Uterus (tissue), 4 donors: Measurements from ENCODE around the gene CRYZL1. TPM values are rescaled to one million over a fixed set of nuclear protein-coding genes. Genes with fewer than 3 reads are reported as not detected.
"Not testable (repeated sequence)": the region's sequence is repeated elsewhere in the genome, so short reads cannot be mapped to it uniquely, and the experiment has no call there.

Experiments used
- DNase-seq, 2 donors: peaks; one replicate each; pipeline ENCODE4 v3.0.0-alpha.2; 2019 to 2020
- H3K27ac ChIP-seq, 2 donors: fragments of 200-600 bp; sonication (generic); 1 replicate in 1 of 2; 2 replicates in 1 of 2; pipeline ENCODE4 v1.5.1; 2016 to 2018
- H3K27me3 ChIP-seq, 2 donors: fragments of 200-600 bp; sonication (generic); one replicate each; pipeline ENCODE4 v1.5.1; 2018 to 2019; ENCODE audit warnings: control low read depth in 1 of 2
- H3K36me3 ChIP-seq, 2 donors: fragments of 200-600 bp; sonication (generic); one replicate each; pipeline ENCODE4 v1.5.1; 2019; ENCODE audit warnings: control low read depth in 1 of 2
- H3K4me1 ChIP-seq, 2 donors: fragments of 200-600 bp; sonication (generic); one replicate each; pipeline ENCODE4 v1.5.1; 2018 to 2019; ENCODE audit warnings: control low read depth in 1 of 2
- H3K4me3 ChIP-seq, 2 donors: fragments of 200-600 bp; sonication (generic); 1 replicate in 1 of 2; 2 replicates in 1 of 2; pipeline ENCODE4 v1.5.1; 2018 to 2019; ENCODE audit warnings: mild to moderate bottlenecking in 1 of 2
- H3K9me3 ChIP-seq, 2 donors: fragments of 200-600 bp; sonication (generic); one replicate each; pipeline ENCODE4 v1.5.1; 2019; ENCODE audit warnings: control low read depth in 1 of 2
- CTCF ChIP-seq, 4 experiments: fragments of 200-600 bp in 2 of 4; fragments of 450-650 bp in 2 of 4; sonication (generic) in 2 of 4; IDR thresholded peaks; one replicate each; pipeline ENCODE4 v1.5.1; 2016 to 2019; ENCODE audit warnings: antibody characterized with exemption in 4 of 4, mild to moderate bottlenecking in 2 of 4, moderate library complexity in 1 of 4
- POLR2A ChIP-seq, 2 donors: fragments of 450-650 bp; IDR thresholded peaks; one replicate each; pipeline ENCODE4 v1.6.1; 2016; ENCODE audit warnings: antibody characterized with exemption in 2 of 2, mild to moderate bottlenecking in 1 of 2, moderate library complexity in 1 of 2
- intact Hi-C: fragments of 100-400 bp; cut with DNase I; formaldehyde crosslinking; loops from one replicate; pipeline ENCODE4 v1.15.1; 2023; ENCODE audit warnings: low total_unique reads
- total RNA-seq, 4 donors: library from RNA; depleted of rRNA in 3 of 4; stranded (reverse); fragments of >200 nt in 3 of 4; gene quantifications; one replicate each; pipeline versions ENCODE4 v1.1.0 to v1.2.4, GENCODE V29; 2014 to 2023
- donor health status: DM: yes; HTN: yes; CAD: no.

The CRYZL1 gene
- total RNA-seq, 4 donors from 2014 or later, result 66.8 to 147 (median 67.3) TPM

GRCh38 chr21:33640697-33641351, 717 bp downstream of the CRYZL1 start:
- intact Hi-C loops, result no loop called here
- H3K36me3 ChIP-seq, result no peaks in the 10 kb centered on the region
- peak in 1 of 2 donors; percentile 19 for DNase-seq
- TF ChIP-seq POLR2A (IDR thresholded peaks at IDR 0.05) (no peak), CTCF (IDR thresholded peaks at IDR 0.05) (no peak)
- H3K27ac ChIP-seq, result peak overlapping the region; percentile 92 to 93
- H3K4me1 ChIP-seq, result peaks cover 3 to 12% of the 10 kb centered on the region in 2 donors
- H3K4me3 ChIP-seq, result peak overlapping the region; percentile 58 to 97
- no peaks in the 10 kb centered on the region for H3K9me3 ChIP-seq
- H3K27me3 ChIP-seq, result no peaks in the 10 kb centered on the region

GRCh38 chr21:33634254-33634653, 7.3 kb downstream of the CRYZL1 start:
- H3K9me3 ChIP-seq, result no peaks in the 10 kb centered on the region
- no peaks in the 10 kb centered on the region for H3K36me3 ChIP-seq
- TF ChIP-seq CTCF (IDR thresholded peaks at IDR 0.05) (no peak), POLR2A (IDR thresholded peaks at IDR 0.05) (no peak)
- intact Hi-C loops, result no loop called here
- DNase-seq, result no peak
- no peak overlapping the region for H3K27ac ChIP-seq
- no peak overlapping the region for H3K4me3 ChIP-seq
- no peaks in the 10 kb centered on the region for H3K4me1 ChIP-seq
- no peaks in the 10 kb centered on the region for H3K27me3 ChIP-seq

GRCh38 chr21:33626151-33626550, 15.4 kb downstream of the CRYZL1 start:
- H3K27me3 ChIP-seq, H3K9me3 ChIP-seq, H3K4me3 ChIP-seq, H3K27ac ChIP-seq, DNase-seq, intact Hi-C loops, H3K36me3 ChIP-seq, H3K4me1 ChIP-seq: not testable (repeated sequence)

- H3K27ac ChIP-seq, result no peak overlapping the region
- H3K27me3 ChIP-seq, result no peaks in the 10 kb centered on the region
- no peak overlapping the region for H3K4me3 ChIP-seq
- TF ChIP-seq CTCF (IDR thresholded peaks at IDR 0.05) (no peak), POLR2A (IDR thresholded peaks at IDR 0.05) (no peak)
- H3K9me3 ChIP-seq, result no peaks in the 10 kb centered on the region
- no peaks in the 10 kb centered on the region for H3K4me1 ChIP-seq
- no peak for DNase-seq
- no peaks in the 10 kb centered on the region for H3K36me3 ChIP-seq
- intact Hi-C loops, result no loop called here
These were observed 19.3 kb downstream of the CRYZL1 start for GRCh38 chr21:33622253-33622652.

- H3K36me3 ChIP-seq, result no peaks in the 10 kb centered on the region
- intact Hi-C loops, result no loop called here
- no peak for TF ChIP-seq CTCF (IDR thresholded peaks at IDR 0.05)
- TF ChIP-seq POLR2A (IDR thresholded peaks at IDR 0.05), result no peak
These were observed 21.8 kb downstream of the CRYZL1 start for GRCh38 chr21:33619726-33620125.

GRCh38 chr21:33618407-33618806, 23.1 kb downstream of the CRYZL1 start:
- no peak for DNase-seq
- Histone ChIP-seq H3K9me3 (no peaks in the 10 kb centered on the region), H3K4me3 (no peak overlapping the region), H3K27me3 (no peaks in the 10 kb centered on the region), H3K36me3 (no peaks in the 10 kb centered on the region), H3K27ac (no peak overlapping the region), H3K4me1 (no peaks in the 10 kb centered on the region)
- TF ChIP-seq CTCF (IDR thresholded peaks at IDR 0.05) (no peak), POLR2A (IDR thresholded peaks at IDR 0.05) (no peak)
- intact Hi-C loops, result no loop called here

More at GRCh38 chr21:33619726-33620125, 21.8 kb downstream of the CRYZL1 start:
- H3K27ac ChIP-seq, result no peak overlapping the region
- no peaks in the 10 kb centered on the region for H3K27me3 ChIP-seq
- H3K4me1 ChIP-seq, result no peaks in the 10 kb centered on the region
- no peak overlapping the region for H3K4me3 ChIP-seq
- no peak for DNase-seq
- no peaks in the 10 kb centered on the region for H3K9me3 ChIP-seq

GRCh38 chr21:33617565-33617964, 24.0 kb downstream of the CRYZL1 start:
- DNase-seq, H3K4me1 ChIP-seq, H3K27ac ChIP-seq, H3K4me3 ChIP-seq, H3K9me3 ChIP-seq, H3K27me3 ChIP-seq, intact Hi-C loops, H3K36me3 ChIP-seq: not testable (repeated sequence)
